Hepatic stellate cell (primary cell): ENCODE results near the gene DNAH8.

ENCODE experiments used
- DNase-seq: peaks from one replicate; pipeline ENCODE4 v3.0.0; 2011; ENCODE audit warnings: low spot score

DNAH8 gene

DNA sequence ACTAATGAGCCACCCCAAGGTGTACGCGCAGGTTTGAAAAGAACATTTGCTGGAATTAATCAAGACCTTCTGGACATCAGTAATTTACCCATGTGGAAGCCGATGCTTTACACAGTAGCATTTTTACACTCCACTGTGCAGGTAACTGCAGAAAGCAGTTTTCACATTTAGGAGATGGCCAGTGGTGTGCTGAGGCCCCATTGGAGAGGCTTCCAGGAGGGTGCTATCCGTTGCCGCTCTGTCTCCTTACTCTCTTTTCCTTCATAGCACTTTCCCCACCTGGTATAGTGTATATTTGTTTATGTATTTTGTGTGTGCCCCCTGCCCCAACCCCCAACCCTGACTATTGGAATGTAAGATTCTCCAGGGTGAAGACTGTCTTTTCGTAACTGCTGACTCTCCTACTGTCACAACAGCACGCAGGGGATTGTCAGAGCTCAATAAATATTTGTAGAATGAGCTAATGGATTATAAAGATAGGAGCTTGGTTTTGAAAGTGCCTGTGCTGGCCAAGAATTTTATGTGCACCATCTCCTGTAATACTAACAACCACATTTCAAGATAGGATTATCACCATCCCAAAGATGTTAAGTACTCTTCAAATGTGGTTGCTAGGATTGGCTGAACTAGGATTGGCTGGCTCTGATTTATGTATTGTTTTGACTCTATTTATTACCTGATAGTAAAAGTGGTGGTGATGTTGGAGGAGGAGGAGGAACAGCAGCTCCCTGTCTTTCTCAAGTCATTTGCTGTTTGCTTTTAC, 259.5 kb downstream of the DNAH8 start:
- DNase-seq, result no peak

- no peak for DNase-seq
Observed at GRCh38 chr6:38975621-38976049, 260.5 kb downstream of the DNAH8 start.

DNA sequence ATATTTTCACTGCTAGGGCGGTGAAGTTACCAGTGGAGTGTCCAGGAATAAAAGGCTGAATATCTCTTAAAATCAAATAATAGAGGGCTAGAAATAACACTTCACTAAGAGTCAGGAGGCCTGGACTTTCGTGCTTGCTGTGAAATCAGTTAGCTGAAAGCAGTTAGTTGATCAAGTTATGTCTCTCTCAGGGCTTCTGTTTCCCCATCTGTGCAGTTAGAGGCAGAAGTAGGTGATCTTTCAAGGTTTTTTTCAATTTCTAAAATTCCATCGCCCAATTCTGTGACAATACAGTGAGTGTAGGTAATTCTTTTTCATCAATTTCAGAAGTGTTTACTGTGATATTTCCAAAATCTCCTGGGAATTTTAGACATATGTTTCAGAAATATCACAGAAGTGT, 260.9 kb downstream of the DNAH8 start:
- DNase-seq, result no peak

- no peak for DNase-seq
Observed at GRCh38 chr6:38976801-38977500, 261.8 kb downstream of the DNAH8 start.

DNA sequence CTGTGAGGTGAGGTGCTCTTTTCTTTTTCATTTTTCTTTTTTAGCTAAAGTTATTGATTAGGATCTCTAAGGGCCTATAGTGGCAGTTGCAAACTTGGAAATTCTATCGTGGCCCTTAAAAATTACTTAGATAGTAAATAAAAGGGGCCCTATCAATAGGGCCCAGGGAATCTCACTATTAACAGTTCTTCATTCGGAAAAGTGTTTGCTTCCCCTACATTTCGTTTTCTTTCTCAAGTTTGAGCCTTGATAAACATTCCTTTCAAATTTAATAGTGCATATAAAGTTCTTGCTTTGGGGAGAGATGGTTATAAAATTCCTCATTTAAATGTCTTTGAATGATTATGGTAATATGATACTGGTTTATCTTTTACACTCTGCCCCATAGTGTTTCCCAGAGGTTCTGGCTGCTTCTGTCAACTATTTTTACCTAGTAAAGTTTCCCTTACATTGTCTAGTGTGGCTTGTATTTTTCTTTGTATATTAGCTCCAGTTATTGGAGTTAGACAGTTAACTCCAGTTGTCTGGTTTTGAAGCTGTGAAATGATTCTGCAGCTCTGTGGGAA, 263.1 kb downstream of the DNAH8 start:
- no peak for DNase-seq

- no peak for DNase-seq
Observed at GRCh38 chr6:38982470-38982869, 267.4 kb downstream of the DNAH8 start.

DNA sequence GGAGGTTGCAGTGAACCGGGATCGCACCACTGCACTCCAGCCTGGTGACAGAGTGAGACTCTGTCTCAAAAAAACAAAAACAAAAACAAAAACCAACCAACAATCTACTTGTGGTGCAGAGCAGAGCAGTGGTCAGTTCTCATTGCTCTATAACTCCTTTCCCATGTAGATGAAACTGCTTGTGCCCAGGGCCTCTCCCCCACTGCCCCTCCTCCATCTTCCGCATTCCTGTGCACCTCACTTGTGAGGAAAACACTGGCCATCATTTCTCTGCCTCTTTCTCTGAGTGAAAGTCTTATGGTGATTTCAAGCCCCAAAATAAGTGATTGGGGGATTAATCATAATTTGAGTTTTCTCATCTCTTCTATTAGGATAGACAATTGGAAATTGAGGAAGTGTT, 269.6 kb downstream of the DNAH8 start:
- DNase-seq, result no peak

DNA sequence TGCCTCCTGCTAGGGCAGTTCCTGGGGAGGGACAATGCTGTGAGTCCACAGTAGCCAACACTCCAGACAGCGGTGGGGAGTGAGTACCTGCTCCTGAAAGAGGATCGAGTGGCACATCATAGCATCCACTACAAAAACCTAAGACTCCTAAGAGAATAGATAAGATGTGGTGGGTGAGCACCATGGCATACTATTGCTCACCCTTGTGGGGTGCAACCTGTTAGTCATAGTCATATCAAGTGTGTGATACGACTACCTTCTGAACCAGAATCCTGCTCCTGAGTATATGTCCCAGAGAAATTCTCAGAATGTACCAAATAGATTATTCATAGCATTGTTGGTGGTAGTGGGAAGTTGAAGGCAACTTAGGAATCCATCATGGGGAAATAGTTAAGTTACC, 270.7 kb downstream of the DNAH8 start:
- DNase-seq, result no peak

DNA sequence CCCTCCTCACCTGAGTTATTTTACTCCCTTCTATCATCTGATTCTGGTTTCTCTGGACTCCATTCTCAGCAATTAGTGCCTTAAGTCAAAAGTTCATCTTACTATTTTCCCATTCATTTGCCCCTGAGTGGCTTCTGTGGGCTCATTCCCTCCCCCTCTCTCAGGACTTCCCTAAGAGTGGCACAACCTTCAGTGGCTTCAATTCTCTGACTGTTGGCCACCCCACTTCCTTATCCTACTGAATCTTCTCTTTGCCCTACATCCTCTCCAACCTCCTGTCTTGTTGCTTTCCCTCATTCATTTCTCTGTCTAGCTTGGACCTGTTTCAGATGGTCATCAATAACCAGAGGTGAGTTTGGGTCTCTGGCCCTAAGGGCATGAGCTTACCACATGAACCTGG, 272.4 kb downstream of the DNAH8 start:
- DNase-seq, result no peak

DNA sequence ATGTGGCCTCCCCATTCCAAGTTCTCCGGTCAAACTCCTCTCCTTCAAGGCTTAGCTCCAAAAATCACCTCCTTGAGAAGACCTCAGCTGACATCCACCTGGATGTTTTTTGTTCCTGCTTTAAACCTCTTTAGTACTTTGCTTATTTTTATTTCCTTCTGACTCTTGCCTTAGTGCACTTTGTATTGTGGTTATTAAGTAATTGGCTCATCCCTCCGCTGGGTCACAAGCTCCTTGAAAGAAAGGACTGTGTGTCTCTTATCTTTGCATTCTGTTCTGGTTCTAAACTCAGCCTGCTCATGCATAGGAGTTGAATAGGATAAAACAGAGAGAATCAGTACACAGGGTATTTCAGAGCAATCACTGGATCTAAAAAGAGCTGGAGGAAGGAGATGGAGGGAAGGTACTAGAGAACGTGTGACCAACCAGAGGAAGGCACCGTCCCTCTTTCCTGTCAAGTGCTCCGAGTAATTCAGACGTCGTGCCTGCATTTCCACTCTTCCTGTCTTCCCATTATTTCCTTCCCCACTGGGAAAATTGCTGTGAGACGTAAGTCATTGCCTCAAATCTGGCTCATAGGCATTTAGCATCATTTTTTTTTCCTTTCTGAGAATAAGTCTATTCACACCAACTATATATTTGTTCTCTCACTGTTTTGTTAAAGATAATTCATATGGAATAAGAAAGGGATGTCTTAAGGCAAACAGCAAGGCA, 273.8 kb downstream of the DNAH8 start:
- DNase-seq, result no peak

DNA sequence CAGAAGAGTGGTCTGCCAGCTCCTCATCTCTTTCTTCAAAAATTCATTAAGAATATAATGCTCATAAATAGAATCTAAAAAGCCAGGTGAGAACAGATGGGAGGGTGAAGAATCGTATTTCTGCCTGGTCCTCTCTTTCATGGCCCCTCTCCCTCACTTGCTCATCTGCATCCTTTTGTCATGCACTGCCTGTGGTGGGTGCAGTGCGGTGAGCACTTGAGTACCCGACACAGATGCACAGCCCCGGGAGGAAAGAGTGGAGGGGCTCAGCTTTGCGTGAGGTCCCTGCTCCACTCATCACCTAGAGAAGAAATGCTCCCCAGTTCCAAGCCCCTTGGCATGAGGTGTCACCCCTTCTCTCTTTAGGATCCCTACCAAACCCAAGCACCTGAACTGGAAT, 275.4 kb downstream of the DNAH8 start:
- no peak for DNase-seq

DNA sequence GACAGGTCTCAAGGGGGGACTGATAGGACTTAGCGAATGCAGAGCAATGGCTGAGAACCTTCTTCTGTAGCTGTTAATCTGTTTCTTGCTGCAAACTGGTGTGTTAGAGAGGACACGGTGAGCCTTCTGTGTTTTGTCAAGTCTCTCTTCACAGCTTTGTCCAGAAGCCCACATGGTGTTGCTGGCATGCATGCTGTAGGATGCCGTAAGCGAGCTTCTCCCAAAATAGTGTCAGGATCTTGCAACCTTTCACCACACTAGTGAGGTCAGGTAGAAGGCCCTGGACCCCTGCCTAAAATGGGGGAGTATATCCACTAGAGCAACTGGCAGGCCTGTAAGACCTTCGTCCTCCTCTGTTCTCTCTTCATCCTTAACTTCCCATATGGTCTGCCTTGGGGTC, 281.6 kb downstream of the DNAH8 start:
- no peak for DNase-seq

DNA sequence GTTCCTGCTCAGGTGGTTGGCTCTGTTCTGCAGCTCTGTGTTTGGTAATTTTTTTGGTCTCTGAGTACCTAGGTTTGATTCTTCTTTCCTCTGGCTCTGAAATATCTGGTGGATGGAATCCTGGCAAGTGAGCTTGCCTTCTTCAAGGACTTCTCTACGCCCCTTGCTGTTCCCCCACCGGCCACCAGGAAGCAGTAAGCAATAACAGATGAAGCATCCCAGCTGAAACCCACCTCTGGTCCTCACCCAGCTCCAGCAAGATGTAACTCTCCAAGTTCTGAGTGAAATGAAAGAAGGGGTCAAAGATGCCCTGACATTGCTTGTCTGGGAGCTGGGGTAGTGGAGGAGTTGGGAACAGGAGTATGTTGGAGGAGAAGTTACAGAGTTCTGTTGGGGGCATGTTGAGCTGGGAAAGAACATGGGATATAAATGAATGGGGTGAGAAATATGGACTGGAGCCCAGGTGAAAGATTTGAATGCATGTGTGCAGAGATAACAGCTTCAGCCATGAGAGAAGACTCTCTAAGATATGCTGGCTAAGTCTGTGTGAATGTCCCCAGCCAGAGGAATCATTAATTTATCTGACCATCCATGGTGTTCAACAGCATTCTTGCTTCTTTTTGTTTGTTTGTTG, 282.1 kb downstream of the DNAH8 start:
- peak; percentile 6 for DNase-seq

DNA sequence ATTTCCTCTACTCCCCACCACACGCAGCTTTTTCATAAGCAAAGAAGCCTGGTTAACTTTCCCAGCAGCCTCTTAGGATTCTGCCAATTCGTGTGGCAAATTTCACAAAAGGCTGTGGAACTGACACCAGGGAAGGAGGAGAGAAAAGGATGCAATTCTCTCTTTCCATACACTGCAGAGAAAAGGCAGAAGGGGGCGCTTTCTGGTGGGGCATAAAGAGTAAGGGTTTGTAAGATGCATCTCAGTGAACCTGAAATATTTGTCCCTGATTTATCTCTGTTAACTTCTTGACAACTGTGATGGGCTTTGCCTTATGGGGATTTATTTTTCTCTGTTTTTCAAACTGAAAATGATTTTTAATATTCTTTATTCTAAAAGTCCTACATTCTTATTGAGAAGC, 288.0 kb downstream of the DNAH8 start:
- no peak for DNase-seq

DNA sequence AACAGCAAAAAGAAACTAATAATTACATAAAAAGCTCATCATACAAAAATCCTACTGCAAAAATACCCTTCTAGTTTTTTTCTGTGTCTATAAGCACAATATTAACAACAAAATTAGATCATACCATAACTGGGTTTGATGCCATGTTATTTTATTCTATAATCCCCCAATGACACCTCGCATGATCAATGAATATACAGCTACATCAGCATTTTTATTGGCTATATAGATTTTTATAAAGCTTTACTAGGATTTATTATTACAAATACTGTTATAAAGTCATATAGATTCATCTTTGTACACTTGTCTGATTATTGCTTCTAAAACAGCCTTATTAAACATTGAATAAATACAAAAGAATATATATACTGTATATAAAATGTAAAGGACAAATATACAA, 288.4 kb downstream of the DNAH8 start:
- no peak for DNase-seq

- DNase-seq, result no peak
Observed at GRCh38 chr6:39004801-39005200, 289.7 kb downstream of the DNAH8 start.

GRCh38 chr6:39005774-39006173, 290.7 kb downstream of the DNAH8 start:
- no peak for DNase-seq

- DNase-seq, result no peak
Observed at GRCh38 chr6:39007575-39007974, 292.5 kb downstream of the DNAH8 start.

DNA sequence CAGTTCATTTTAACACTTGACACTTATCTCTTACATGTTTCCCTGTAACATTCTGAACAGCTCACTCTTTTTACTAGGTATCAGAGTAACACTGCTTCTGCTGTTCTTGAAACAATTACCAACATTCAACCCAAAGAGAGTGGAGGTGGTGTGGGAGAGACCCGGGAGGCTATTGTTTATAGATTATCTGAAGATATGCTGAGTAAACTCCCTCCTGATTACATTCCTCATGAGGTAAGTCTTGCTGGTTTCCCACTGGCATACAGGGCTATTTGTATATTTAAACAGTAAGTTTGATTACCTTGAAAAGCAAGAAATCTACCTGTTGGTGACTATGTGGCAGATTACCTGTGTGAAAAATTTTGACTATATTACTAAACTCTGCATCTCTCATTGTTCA, 293.6 kb downstream of the DNAH8 start:
- no peak for DNase-seq

- DNase-seq, result no peak
Observed at GRCh38 chr6:39009476-39009875, 294.4 kb downstream of the DNAH8 start.

DNA sequence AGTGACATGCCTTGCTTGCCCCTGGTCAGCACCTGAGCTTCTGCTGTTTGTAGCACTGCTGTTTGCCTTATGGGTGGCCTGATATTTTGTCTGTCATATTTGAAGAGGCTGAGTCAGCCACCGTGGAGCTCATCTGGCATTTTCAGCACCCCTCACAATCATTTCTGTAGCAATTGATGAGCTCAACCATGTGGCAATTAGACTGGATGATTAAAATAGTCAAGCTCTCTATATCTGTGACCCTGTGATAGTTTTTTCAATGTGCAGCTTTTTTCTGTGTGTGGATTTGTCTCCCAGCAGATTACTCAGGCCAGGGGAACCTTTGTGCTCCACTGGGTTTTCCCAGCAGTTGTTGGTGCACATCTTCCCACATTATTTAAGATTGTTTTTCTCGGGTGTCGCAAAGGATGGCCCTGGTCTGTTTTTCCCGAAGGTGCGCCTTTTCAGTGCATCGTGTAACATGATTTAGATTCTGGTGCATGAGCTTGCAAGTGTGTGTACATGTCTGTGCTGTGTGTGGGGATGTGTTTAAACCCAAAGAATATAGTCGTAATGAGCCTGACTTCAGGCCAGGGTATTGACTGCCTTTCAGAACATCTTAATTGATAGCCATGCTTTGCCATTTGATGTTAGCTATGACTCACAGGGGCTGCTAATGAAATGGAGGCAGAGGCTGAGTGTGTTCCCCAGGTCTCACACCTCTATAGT, 301.9 kb downstream of the DNAH8 start:
- DNase-seq, result no peak

GRCh38 chr6:39017547-39017880, 302.4 kb downstream of the DNAH8 start:
- no peak for DNase-seq
